B cell (primary cell): ENCODE measurements around the gene NIBAN1.

Experiments
- EZH2 ChIP-seq: IDR thresholded peaks from 2 replicates; pipeline ENCODE4 v1.6.1; 2012; ENCODE audit warnings: borderline replicate concordance, low read depth, mild to moderate bottlenecking, moderate library complexity, low read length; ENCODE audit not compliant: insufficient read depth, poor library complexity, severe bottlenecking
- TF ChIP-seq, protein P1 (sequence below): fragments of 200-600 bp; IDR thresholded peaks from one replicate; pipeline ENCODE4 v1.8.0; 2022; ENCODE audit warnings: antibody characterized with exemption, mild to moderate bottlenecking

DNA sequence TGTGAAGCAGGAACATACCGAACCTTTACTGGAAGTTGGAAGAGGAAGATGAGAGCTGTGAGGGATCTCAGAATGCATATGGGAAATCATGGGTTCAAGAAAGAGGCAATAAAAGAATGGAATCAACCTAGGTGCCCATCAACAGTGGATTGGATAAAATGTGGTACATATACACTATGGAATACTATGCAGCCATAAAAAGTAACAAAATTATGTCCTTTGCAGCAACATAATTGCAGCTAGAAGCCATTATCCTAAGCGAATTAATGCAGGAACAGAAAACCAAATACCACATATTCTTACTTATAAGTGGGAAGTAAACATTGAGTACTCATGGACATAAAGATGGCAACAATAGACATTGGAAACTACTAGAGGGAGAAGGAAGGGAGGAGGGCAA is 40.4 kb downstream of the NIBAN1 start:
- TF ChIP-seq, protein P1, sequence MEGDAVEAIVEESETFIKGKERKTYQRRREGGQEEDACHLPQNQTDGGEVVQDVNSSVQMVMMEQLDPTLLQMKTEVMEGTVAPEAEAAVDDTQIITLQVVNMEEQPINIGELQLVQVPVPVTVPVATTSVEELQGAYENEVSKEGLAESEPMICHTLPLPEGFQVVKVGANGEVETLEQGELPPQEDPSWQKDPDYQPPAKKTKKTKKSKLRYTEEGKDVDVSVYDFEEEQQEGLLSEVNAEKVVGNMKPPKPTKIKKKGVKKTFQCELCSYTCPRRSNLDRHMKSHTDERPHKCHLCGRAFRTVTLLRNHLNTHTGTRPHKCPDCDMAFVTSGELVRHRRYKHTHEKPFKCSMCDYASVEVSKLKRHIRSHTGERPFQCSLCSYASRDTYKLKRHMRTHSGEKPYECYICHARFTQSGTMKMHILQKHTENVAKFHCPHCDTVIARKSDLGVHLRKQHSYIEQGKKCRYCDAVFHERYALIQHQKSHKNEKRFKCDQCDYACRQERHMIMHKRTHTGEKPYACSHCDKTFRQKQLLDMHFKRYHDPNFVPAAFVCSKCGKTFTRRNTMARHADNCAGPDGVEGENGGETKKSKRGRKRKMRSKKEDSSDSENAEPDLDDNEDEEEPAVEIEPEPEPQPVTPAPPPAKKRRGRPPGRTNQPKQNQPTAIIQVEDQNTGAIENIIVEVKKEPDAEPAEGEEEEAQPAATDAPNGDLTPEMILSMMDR: no peak
- TF ChIP-seq EZH2: no peak
